HepG2 (cell line): ENCODE measurements around the gene KLC4. TPM values are rescaled to one million over a fixed set of nuclear protein-coding genes. Genes with fewer than 3 reads are reported as not detected.
A peak's percentile ranks its signal among the peaks of the same experiment; 100 is the strongest.

Experiments
- ATF7-NPFF ChIP-seq: sonication (generic); formaldehyde crosslinking; IDR thresholded peaks from 2 replicates; pipeline ENCODE4 v1.8.1; 2023; ENCODE audit warnings: mild to moderate bottlenecking, low read depth, missing genetic modification reagents, moderate library complexity
- BORCS8-MEF2B ChIP-seq: sonication (generic); formaldehyde crosslinking; IDR thresholded peaks from 2 replicates; pipeline ENCODE4 v1.8.0; 2022; ENCODE audit warnings: mild to moderate bottlenecking, missing genetic modification reagents
- GPBP1L1 ChIP-seq: sonication (generic); formaldehyde crosslinking; IDR thresholded peaks from 2 replicates; pipeline ENCODE4 v1.5.0; 2020; ENCODE audit warnings: mild to moderate bottlenecking, missing genetic modification reagents
- HNF4G ChIP-seq, 2 experiments: sonication (generic) in 1 of 2; formaldehyde crosslinking in 1 of 2; IDR thresholded peaks; 2 replicates each; pipeline versions ENCODE4 v1.4.0 to v1.6.1; 2011 to 2020; ENCODE audit warnings: borderline replicate concordance in 2 of 2, low read depth in 2 of 2, mild to moderate bottlenecking in 2 of 2, low read length in 1 of 2, missing genetic modification reagents in 1 of 2, moderate library complexity in 1 of 2
- MYC ChIP-seq: sonication (generic); formaldehyde crosslinking; IDR thresholded peaks from 2 replicates; pipeline ENCODE4 v1.9.0; 2021; ENCODE audit warnings: missing genetic modification reagents, borderline replicate concordance
- NFRKB ChIP-seq: fragments of 450-650 bp; IDR thresholded peaks from 2 replicates; pipeline ENCODE4 v1.6.1; 2017
- RBAK ChIP-seq: sonication (generic); formaldehyde crosslinking; IDR thresholded peaks from 2 replicates; pipeline ENCODE4 v1.5.1; 2020; ENCODE audit warnings: mild to moderate bottlenecking, missing genetic modification reagents
- RBFOX2 ChIP-seq: fragments of 200-400 bp; formaldehyde crosslinking; IDR thresholded peaks from 2 replicates; pipeline ENCODE4 v1.6.1; 2017; ENCODE audit warnings: low read depth, mild to moderate bottlenecking, low read length
- SIN3B ChIP-seq: fragments of 150-350 bp; IDR thresholded peaks from 2 replicates; pipeline ENCODE4 v1.6.1; 2014; ENCODE audit warnings: low read length
- SMARCE1 ChIP-seq: fragments of 450-650 bp; IDR thresholded peaks from 2 replicates; pipeline ENCODE4 v1.6.1; 2017; ENCODE audit warnings: borderline replicate concordance
- SOX5 ChIP-seq: IDR thresholded peaks from 2 replicates; pipeline ENCODE4 v1.6.1; 2016; ENCODE audit warnings: borderline replicate concordance
- THYN1 ChIP-seq: sonication (generic); formaldehyde crosslinking; IDR thresholded peaks from 2 replicates; pipeline ENCODE4 v1.8.1; 2023; ENCODE audit warnings: low read depth, mild to moderate bottlenecking, moderate library complexity, missing genetic modification reagents, borderline replicate concordance
- U2AF1 ChIP-seq: fragments of 200-400 bp; formaldehyde crosslinking; optimal IDR thresholded peaks from 2 replicates; pipeline ENCODE3; 2017; ENCODE audit warnings: mild to moderate bottlenecking, low read depth, low read length
- ZNF12 ChIP-seq: sonication (generic); formaldehyde crosslinking; IDR thresholded peaks from 2 replicates; pipeline ENCODE4 v1.5.0; 2020; ENCODE audit warnings: missing genetic modification reagents
- ZNF124 ChIP-seq: sonication (generic); formaldehyde crosslinking; IDR thresholded peaks from 2 replicates; pipeline ENCODE4 v1.4.0; 2020; ENCODE audit warnings: missing genetic modification reagents
- ZNF225 ChIP-seq: sonication (generic); formaldehyde crosslinking; IDR thresholded peaks from 2 replicates; pipeline ENCODE4 v1.4.0; 2020; ENCODE audit warnings: mild to moderate bottlenecking, missing genetic modification reagents
- ZNF230 ChIP-seq: sonication (generic); formaldehyde crosslinking; IDR thresholded peaks from 2 replicates; pipeline ENCODE4 v1.4.0; 2020; ENCODE audit warnings: mild to moderate bottlenecking, missing genetic modification reagents
- ZNF557 ChIP-seq: sonication (generic); formaldehyde crosslinking; IDR thresholded peaks from 2 replicates; pipeline ENCODE4 v1.4.0; 2020; ENCODE audit warnings: missing genetic modification reagents
- ZNF562 ChIP-seq: sonication (generic); formaldehyde crosslinking; IDR thresholded peaks from 2 replicates; pipeline ENCODE4 v1.8.0; 2022; ENCODE audit warnings: missing genetic modification reagents, borderline replicate concordance
- polyA plus RNA-seq, 8 experiments: library from polyadenylated mRNA; depleted of rRNA in 3 of 8; stranded (reverse) in 7 of 8; unstranded in 1 of 8; fragments of >200 nt; fragmentation: Illumina TruSeq in 4 of 8; extraction: Trizol in 4 of 8; gene quantifications; 2 replicates each; pipeline versions ENCODE4 v1.2.1 to v1.2.3, GENCODE V29; 2011 to 2016; ENCODE audit warnings: low read depth in 4 of 8, missing spikeins in 1 of 8, mixed read lengths in 1 of 8; ENCODE audit not compliant: insufficient read depth in 1 of 8
- total RNA-seq, 5 experiments: library from RNA; depleted of rRNA; stranded (reverse); fragments of >200 nt; fragmentation: Illumina TruSeq; extraction: Trizol; gene quantifications; 2 replicates each; pipeline ENCODE4 v1.2.3, GENCODE V29; 2016; ENCODE audit warnings: low read depth in 1 of 5
- TF ChIP-seq, protein P1 (sequence below): sonication (generic); formaldehyde crosslinking; IDR thresholded peaks from 2 replicates; pipeline ENCODE4 v1.4.0; 2020; ENCODE audit warnings: missing genetic modification reagents
- TF ChIP-seq, protein P2 (sequence below): sonication (generic); formaldehyde crosslinking; conservative IDR thresholded peaks from 2 replicates; pipeline ENCODE4 v1.8.0; 2022; ENCODE audit warnings: low read depth, missing genetic modification reagents
- TF ChIP-seq, protein P3 (sequence below): sonication (generic); formaldehyde crosslinking; IDR thresholded peaks from 2 replicates; pipeline ENCODE4 v1.4.0; 2020; ENCODE audit warnings: missing genetic modification reagents
- TF ChIP-seq, protein P4 (sequence below): IDR thresholded peaks from 2 replicates; pipeline ENCODE4 v1.6.1; 2016; ENCODE audit warnings: mild to moderate bottlenecking

Gene KLC4
- total and polyA plus RNA-seq, 2 of the 13 experiments (the other 11 are each of a cell fraction or from before 2014, with no cell fraction given): 45.4 to 70.4 TPM

GRCh38 chr6:43021270-43022047 lies 38.0 kb upstream of the KLC4 start, which contains the start of gene RRP36 (continued):
- TF ChIP-seq, protein P1, sequence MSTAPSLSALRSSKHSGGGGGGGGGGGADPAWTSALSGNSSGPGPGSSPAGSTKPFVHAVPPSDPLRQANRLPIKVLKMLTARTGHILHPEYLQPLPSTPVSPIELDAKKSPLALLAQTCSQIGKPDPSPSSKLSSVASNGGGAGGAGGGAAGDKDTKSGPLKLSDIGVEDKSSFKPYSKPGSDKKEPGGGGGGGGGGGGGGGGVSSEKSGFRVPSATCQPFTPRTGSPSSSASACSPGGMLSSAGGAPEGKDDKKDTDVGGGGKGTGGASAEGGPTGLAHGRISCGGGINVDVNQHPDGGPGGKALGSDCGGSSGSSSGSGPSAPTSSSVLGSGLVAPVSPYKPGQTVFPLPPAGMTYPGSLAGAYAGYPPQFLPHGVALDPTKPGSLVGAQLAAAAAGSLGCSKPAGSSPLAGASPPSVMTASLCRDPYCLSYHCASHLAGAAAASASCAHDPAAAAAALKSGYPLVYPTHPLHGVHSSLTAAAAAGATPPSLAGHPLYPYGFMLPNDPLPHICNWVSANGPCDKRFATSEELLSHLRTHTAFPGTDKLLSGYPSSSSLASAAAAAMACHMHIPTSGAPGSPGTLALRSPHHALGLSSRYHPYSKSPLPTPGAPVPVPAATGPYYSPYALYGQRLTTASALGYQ: peak; percentile 53; the same call in 1 of the 2 replicates
- TF ChIP-seq GPBP1L1 (CRISPR knock-in tag): no peak
- TF ChIP-seq, protein P2, sequence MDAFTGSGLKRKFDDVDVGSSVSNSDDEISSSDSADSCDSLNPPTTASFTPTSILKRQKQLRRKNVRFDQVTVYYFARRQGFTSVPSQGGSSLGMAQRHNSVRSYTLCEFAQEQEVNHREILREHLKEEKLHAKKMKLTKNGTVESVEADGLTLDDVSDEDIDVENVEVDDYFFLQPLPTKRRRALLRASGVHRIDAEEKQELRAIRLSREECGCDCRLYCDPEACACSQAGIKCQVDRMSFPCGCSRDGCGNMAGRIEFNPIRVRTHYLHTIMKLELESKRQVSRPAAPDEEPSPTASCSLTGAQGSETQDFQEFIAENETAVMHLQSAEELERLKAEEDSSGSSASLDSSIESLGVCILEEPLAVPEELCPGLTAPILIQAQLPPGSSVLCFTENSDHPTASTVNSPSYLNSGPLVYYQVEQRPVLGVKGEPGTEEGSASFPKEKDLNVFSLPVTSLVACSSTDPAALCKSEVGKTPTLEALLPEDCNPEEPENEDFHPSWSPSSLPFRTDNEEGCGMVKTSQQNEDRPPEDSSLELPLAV: no peak
- TF ChIP-seq, protein P3, sequence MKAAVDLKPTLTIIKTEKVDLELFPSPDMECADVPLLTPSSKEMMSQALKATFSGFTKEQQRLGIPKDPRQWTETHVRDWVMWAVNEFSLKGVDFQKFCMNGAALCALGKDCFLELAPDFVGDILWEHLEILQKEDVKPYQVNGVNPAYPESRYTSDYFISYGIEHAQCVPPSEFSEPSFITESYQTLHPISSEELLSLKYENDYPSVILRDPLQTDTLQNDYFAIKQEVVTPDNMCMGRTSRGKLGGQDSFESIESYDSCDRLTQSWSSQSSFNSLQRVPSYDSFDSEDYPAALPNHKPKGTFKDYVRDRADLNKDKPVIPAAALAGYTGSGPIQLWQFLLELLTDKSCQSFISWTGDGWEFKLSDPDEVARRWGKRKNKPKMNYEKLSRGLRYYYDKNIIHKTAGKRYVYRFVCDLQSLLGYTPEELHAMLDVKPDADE (CRISPR knock-in tag): no peak
- TF ChIP-seq ZNF124 (CRISPR knock-in tag): peak; percentile 56; the same call in 1 of the 2 replicates
- TF ChIP-seq RBFOX2: peak; percentile 95
- peak; percentile 85 for TF ChIP-seq MYC (CRISPR knock-in tag)
- no peak for TF ChIP-seq NFRKB
- TF ChIP-seq ZNF12 (CRISPR knock-in tag): no peak
- TF ChIP-seq ATF7-NPFF (CRISPR knock-in tag): peak; percentile 54; the same call in 1 of the 2 replicates
- TF ChIP-seq, protein P4, sequence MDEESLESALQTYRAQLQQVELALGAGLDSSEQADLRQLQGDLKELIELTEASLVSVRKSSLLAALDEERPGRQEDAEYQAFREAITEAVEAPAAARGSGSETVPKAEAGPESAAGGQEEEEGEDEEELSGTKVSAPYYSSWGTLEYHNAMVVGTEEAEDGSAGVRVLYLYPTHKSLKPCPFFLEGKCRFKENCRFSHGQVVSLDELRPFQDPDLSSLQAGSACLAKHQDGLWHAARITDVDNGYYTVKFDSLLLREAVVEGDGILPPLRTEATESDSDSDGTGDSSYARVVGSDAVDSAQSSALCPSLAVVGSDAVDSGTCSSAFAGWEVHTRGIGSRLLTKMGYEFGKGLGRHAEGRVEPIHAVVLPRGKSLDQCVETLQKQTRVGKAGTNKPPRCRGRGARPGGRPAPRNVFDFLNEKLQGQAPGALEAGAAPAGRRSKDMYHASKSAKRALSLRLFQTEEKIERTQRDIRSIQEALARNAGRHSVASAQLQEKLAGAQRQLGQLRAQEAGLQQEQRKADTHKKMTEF (CRISPR knock-in tag): peak; percentile 80
- TF ChIP-seq ZNF225 (CRISPR knock-in tag): no peak
- TF ChIP-seq RBAK (CRISPR knock-in tag): no peak
- TF ChIP-seq SOX5 (CRISPR knock-in tag): 0 out of 2 replicates have a peak, but pooled peaks have one; percentile 18
- TF ChIP-seq THYN1 (CRISPR knock-in tag): no peak
- no peak; the same call in 1 of the 2 replicates for TF ChIP-seq HNF4G (IDR thresholded peaks at IDR 0.05; ENCODE audit: borderline replicate concordance, low read depth, low read length)
- no peak for TF ChIP-seq HNF4G (CRISPR knock-in tag; IDR thresholded peaks at IDR 0.05; ENCODE audit: borderline replicate concordance, low read depth)
- TF ChIP-seq U2AF1: no peak
- peak; percentile 61; the same call in 1 of the 2 replicates for TF ChIP-seq ZNF230
- TF ChIP-seq BORCS8-MEF2B: no peak; the same call in 1 of the 2 replicates
- TF ChIP-seq ZNF557 (CRISPR knock-in tag): peak; percentile 77; the same call in 1 of the 2 replicates
- TF ChIP-seq SIN3B: no peak
- no peak for TF ChIP-seq SMARCE1
- TF ChIP-seq ZNF562 (CRISPR knock-in tag): no peak
